GM04504 (cell line): ENCODE results near the gene GRAMD2A.
A peak's percentile ranks its signal among the peaks of the same experiment; 100 is the strongest.

ENCODE experiments used
- DNase-seq: peaks from one replicate; pipeline ENCODE4 v3.0.0-alpha.2; 2012; ENCODE audit warnings: low read depth

Gene GRAMD2A

DNA sequence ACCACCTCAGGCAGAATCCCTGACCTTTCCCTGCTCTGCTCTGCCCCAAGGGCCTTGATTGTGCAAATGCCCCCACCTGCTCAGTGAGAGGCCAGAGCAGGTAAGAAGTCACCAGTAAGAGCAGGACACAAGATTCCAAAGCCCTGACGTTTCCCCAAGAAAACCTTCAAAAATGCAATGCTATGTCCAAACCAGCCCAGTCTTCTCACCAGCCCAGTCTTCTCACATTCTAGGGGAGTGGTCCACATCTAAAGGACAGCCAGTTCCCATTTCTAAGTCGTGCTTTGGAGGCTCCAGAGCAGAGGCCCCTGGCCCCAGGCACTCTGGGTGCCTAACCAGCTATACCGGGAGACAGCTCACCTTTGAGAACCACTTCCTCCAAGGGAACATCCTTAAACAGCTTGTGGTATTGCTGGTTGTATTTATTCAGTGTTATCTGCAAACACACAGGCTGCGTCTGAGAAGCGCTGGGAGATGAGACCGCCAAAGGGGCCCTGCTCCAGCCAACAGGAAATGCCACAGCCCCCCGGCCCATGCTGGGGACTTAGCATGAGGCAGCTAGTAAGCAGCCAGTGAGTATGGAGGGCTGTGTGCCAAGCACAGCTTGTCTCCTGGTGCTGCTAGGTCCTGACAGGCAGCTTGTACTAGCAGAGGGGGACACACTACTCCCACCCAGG lies 29.3 kb downstream of the GRAMD2A start:
- no peak for DNase-seq

DNA sequence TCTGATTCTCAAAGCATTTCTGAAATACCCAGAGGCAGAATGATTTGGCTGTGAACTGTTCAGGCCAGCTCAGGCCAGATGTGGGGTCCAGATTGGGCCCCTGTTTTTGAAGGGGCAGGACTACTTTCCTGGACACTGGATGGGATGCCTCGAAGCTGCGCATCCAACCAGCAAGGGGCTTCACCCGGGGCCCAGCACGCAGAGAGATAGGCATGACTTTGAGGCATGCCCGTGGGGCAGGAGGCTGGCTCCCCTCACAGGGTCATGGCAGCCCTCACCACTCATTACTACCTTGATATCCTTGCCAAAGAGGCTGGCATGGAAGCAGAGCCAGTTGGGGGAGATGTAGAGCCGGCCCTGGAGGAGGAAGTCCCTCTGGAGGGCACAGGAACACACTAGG lies 30.1 kb downstream of the GRAMD2A start:
- DNase-seq, result no peak

DNA sequence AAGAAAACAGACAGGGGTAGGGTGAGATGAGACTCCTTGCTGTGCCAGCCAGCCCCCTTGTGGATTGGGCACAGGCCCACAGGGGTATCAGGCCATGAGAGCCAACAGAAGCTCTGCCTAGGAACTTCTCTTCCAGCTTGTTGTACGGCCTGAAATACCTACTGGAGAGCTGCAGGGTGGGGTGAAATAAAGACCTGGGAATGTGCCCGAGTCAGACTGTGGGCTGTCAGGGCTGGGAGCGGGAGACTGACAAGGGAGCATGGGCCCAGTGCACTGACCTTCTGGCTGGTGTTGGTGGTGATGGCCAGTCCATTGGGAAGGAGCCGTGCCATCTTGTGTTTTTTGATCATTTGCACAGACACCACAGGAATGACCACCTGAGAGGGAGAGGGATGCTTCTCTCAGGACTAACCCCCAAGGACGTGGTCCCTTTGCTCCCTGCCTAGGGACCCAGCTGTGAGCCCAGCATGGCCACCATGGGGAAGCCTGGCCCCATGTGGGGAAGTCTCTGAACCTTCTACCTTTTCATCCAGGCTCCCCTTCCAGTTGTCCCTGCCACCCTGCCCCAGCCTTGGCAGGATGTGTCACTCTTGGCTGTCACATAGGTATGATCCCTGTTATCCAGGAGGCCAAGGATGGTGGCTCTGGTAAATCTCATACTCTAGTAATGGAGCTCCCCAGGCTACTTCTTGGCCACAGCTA lies 30.7 kb downstream of the GRAMD2A start:
- DNase-seq, result no peak

GRCh38 chr15:72163719-72164118 lies 33.9 kb downstream of the GRAMD2A start:
- DNase-seq, result no peak

GRCh38 chr15:72162569-72162968 lies 35.0 kb downstream of the GRAMD2A start:
- DNase-seq, result no peak

GRCh38 chr15:72161361-72162132 lies 36.0 kb downstream of the GRAMD2A start:
- no peak for DNase-seq

- DNase-seq, result no peak
These were observed 36.8 kb downstream of the GRAMD2A start for GRCh38 chr15:72160696-72161245.

DNA sequence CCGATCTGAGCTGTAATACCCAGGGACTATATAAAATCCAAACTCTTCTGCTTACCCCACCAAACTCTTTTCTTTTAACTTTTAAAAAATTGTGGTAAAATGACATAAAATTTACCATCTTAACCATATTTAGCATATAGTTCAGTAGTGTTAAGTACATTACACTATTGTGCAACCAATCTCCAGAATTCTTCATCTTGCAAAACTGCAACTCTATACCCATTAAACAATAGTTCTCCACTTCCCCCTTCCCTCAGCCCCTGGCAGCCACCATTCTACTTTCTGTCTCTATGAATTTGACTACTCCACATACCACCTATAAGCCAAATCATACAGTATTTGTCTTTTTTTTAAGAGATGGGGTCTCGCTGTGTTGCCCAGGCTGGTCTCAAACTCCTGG lies 40.7 kb downstream of the GRAMD2A start:
- DNase-seq, result no peak

DNA sequence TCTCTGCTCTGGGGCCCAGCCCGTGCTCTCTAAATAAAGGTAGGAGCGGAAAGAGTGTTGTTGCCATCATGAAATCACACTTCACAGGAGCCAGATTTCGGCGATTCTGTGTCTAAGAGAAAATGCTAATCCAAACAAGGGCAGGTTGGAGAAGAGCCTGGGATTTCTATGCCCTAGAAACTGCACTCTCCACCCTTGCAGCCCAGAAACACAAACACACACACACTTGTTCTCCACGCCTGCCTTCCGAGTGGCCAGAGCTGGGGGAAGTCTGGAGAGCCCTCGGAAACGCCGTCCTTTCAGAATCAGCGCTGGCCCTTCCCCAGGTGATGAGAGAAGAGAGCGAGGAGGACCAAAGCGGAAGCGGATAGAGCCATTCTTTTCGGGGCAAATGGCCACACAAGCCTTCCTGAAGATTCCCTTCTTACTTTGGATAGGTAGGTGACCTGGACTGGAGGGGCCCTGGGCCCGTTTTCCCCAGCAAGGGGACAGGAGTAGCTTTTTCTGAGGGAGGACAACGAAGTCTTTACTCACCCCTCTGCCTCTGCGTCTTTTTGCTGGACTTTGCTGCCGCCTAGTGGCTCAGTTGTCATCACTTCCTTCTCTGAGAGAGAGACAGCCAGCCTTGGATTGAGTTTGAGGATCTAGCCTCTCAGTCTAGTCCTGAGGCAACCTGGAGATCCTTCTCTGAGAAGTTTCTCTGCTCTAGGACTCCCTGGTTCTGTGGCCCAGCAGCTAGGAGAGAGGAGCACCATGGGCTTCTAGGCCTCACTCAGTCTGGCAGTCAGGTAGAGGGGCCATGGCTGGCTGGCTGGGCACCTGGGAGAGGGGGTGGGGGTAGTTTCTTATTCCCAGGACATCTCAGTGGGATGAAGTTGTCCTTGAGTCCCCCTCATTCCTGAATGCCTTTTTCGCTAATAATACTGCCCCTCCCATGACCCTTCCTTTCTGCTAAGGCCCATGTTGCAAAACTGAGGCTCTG lies 41.7 kb downstream of the GRAMD2A start:
- DNase-seq, result peak; percentile 69

GRCh38 chr15:72155003-72155621 lies 42.5 kb downstream of the GRAMD2A start:
- DNase-seq, result no peak

DNA sequence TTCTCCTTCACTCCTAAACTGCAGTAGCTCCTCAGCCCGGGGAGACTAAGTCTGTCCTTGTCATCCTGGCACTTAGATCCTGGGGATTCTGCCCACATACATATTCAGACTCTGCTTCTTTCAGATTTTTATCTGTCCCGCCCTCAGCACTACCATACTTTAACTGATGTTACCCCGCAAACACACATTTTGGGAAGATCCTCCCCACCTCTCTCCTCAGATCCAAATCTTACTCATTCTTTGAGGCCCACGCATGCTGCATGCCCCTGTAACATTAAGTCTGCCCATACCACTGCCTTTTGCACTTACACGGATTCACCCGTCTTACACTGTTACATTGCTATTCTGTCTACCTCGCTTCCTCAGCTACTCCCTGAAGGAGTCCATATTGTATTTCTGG lies 43.3 kb downstream of the GRAMD2A start:
- no peak for DNase-seq

GRCh38 chr15:72153269-72154000 lies 44.2 kb downstream of the GRAMD2A start:
- no peak for DNase-seq

DNA sequence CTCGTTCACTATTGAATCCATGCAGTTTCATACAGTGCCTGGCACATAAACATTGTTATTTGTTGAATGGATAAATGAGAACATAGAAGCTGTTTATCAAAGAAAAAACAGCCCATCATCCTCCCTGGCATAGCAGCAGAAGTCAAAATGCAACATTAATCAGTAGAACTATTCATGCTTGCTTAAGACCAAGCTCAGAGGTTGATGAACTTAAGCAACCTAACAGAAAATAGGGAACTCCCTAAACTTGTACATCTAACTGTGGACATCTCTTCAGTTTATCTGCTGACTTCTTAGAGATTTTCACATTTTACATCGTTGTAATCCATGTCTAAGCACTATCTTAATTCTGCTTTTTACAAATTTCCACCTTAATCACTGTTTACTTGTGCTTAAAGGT lies 50.2 kb downstream of the GRAMD2A start:
- no peak for DNase-seq

GRCh38 chr15:72146934-72147333 lies 50.7 kb downstream of the GRAMD2A start:
- DNase-seq, result no peak

DNA sequence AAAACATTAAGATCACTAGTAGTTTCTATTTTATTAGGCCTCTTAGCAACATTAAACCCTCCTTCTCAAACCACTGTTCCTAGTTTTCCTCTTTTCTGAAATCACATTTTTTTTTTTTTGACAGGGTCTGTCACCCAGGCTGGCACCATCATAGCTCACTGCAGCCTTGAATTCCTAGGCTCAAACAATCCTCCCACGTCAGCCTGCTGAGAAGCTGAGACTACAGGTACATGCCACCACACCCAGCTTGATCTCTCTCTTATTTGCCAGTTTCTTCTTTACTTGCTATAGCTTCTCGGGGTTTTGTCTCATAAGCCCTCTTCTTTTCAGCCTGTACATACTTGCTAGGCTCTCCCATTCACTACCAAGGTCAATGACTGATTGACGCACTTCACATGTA lies 51.4 kb downstream of the GRAMD2A start:
- no peak for DNase-seq

DNA sequence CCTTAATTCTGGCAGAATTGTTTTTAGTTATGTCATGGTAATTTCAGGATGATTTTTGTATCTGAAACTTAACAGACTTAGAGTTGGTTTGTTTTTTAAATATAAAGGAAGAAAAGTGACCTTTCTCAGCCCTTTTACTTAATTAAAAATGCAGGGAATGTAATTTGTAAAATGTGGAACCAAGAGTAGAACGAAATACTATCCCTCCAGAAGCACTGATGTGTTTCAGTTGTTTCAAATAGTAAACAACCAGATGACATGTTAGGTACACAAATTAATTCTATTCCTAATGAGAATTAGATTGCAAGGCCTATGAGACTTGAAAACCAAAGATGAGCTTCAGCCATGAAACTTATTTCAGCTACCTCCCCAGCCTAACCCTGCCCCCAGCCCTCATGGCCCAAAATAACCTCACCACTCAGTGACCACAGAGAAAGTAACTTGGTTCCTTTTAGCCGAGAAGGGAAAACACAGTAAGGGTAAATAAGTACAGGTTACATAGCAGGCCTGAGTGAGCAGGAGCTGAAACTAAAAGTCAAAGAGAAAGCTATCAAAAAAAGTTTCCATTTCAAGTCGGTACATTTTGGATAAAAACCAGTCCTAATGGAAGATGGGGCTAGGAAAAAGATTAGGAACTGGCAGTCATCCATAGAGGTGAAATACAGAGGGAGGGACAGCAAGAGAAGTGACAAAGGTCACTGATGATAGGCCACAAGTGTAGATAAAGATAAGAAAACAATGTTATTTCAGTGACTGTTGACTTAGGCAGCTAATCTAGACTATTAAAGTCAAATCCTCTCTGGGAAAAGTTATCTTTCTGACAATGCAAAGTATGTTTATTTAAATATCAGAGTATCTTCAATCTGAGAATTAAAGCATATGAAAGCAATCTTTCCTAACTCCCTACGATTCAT lies 56.2 kb downstream of the GRAMD2A start:
- no peak for DNase-seq

- no peak for DNase-seq
These were observed 57.5 kb downstream of the GRAMD2A start for GRCh38 chr15:72140088-72140487.

DNA sequence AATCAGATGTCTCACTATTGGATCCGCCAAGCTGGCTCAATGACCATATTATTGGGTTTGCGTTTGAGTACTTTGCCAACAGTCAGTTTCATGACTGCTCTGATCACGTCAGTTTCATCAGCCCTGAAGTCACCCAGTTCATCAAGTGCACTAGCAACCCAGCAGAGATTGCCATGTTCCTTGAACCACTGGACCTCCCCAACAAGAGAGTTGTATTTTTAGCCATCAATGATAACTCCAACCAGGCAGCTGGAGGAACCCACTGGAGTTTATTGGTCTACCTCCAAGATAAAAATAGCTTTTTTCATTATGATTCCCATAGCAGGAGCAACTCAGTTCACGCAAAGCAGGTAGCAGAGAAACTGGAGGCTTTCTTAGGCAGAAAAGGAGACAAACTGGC lies 57.9 kb downstream of the GRAMD2A start:
- DNase-seq, result no peak
